Choroid plexus epithelial cell (primary cell): ENCODE measurements around the gene UPB1.

Source experiments
- DNase-seq: peaks from one replicate; pipeline ENCODE4 v3.0.0-alpha.2; 2010; ENCODE audit warnings: low read depth
- H3K4me3 ChIP-seq: 2 replicates; pipeline ENCODE4 v1.5.1; 2011; ENCODE audit warnings: low read depth, mild to moderate bottlenecking, control low read depth, low read length, moderate library complexity
- TF ChIP-seq, protein P1 (sequence below): conservative IDR thresholded peaks from 2 replicates; pipeline ENCODE4 v1.5.1; 2011; ENCODE audit warnings: low read depth, mild to moderate bottlenecking, control low read depth, inconsistent platforms, low read length, moderate library complexity

Gene UPB1

DNA sequence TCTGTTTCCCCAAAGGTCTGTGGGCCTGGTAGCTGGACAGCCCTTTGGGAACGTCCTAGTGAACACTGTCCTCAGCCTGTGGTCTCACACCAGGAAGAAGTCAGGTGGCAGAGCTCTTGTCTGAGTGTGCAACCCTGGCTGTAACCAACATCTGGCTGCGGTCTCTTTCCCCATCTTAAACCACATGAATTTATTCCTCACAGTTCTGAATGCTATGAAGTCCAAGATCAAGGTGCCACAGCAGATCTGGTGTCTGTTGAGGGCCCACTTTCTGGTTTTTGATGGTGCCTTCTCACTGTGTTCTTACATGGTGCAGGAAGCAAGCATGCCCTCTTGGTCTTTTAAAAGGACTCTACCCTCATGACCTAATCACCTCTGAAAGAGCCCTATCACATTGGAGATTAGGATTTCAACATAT is 2.7 kb downstream of the UPB1 start:
- TF ChIP-seq, protein P1, sequence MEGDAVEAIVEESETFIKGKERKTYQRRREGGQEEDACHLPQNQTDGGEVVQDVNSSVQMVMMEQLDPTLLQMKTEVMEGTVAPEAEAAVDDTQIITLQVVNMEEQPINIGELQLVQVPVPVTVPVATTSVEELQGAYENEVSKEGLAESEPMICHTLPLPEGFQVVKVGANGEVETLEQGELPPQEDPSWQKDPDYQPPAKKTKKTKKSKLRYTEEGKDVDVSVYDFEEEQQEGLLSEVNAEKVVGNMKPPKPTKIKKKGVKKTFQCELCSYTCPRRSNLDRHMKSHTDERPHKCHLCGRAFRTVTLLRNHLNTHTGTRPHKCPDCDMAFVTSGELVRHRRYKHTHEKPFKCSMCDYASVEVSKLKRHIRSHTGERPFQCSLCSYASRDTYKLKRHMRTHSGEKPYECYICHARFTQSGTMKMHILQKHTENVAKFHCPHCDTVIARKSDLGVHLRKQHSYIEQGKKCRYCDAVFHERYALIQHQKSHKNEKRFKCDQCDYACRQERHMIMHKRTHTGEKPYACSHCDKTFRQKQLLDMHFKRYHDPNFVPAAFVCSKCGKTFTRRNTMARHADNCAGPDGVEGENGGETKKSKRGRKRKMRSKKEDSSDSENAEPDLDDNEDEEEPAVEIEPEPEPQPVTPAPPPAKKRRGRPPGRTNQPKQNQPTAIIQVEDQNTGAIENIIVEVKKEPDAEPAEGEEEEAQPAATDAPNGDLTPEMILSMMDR = no peak
- DNase-seq = no peak
- no peak overlapping the region for H3K4me3 ChIP-seq

DNA sequence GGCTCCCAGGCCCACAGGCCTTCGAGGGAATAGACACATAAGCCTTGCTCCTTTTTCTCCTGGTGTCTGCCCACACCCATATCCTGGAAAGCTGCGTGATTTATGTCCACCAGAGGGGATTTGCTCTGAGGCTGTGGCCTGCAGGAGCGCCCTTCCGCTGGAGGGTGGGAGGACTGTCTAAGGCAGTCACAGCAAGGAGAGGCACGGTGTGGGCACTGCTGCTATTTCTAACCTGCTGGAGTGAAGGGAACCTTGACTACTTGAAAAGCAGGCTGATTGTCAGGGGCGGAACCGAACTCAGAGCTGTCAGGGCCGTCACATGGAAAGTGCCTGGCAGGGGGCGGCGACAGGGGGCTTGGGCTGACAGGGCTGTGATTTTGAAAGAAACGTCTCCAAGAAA is 3.7 kb downstream of the UPB1 start:
- no peak for DNase-seq
- no peak overlapping the region for H3K4me3 ChIP-seq
- TF ChIP-seq, protein P1 = no peak

DNA sequence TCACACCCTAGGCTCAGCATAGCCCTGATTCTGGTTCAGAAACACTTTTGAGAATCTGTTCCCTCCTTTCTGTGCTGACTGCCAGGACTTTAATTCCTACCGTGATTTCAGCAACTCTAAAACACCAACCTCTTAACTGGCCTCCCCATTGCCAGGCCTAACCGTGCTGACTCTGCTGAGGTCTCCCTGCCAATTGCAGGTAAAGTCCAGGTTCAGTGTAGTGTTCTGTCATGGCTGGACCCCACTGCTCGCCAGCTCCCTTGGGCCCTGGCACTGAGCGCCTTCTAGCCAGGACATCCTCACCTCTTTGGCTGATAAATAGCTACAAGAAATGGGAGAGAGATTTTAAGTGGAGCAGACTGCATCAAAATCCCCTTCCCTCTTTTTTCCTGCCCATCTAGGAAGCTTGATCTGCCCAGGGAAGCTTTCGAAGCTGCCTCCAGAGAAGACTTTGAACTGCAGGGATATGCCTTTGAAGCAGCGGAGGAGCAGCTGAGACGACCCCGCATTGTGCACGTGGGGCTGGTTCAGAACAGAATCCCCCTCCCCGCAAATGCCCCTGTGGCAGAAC is 4.7 kb downstream of the UPB1 start:
- DNase-seq = no peak
- H3K4me3 ChIP-seq = no peak overlapping the region
- TF ChIP-seq, protein P1 = no peak

DNA sequence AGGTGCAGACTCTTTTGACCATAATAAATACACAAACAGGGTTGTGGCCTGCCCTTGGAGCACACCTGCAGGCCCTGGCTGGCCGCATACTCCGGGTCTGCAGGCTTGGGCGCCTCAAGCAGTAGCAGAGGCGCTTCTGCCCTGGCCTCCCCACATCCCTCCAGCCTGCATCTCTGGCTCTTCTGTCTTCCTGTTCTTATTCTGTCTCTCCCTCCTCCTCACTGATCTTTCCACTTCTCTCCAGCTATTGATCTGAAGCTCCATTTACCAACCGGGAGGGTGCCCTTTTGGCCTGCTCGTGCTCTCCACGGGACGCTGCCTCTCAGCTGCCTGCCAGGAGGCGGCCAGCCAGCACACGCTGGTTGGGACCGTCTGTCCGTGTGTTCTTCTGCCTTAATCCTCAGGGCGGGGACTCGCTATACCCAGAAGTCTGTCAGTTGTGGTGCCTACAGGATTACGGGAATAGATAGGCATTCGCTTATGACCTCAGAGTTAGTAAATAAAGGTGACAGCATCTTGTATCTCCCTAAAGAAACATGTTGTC is 5.2 kb downstream of the UPB1 start:
- no peak overlapping the region for H3K4me3 ChIP-seq
- TF ChIP-seq, protein P1 = no peak
- no peak for DNase-seq

DNA sequence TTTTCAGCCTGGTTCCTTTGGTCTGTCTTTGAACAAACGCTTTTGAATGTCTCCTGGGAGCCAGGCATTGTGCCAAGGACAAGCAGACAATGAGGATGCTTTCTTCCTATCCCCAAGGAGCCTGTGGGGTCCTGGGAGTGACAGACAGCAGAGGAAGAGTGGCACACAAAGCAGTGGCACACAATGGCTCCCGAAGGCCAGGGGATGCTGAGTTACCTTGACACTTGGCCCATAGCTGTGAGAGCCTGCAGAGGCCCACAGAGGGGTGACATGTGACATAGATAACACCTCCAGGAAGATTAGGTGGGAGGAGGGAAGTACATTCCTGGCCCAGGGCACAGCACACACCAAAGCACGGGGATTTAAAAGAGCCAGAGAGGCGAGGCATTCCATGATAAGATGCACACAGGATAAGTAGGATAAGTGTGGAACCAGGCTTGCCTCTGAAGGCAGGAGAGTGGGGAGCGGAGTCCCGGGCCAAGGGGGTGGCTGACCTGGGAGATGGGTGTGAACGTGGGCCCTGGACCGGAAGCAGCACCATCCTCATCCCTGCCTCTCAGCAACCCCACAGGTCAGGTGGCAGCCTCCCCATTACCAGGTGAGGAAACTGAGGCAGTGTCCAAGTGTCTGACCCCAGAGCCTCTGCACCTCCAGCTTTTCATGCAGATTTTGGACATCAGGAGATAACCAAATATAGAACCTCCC is 6.3 kb downstream of the UPB1 start:
- no peak overlapping the region for H3K4me3 ChIP-seq
- TF ChIP-seq, protein P1 = no peak

DNA sequence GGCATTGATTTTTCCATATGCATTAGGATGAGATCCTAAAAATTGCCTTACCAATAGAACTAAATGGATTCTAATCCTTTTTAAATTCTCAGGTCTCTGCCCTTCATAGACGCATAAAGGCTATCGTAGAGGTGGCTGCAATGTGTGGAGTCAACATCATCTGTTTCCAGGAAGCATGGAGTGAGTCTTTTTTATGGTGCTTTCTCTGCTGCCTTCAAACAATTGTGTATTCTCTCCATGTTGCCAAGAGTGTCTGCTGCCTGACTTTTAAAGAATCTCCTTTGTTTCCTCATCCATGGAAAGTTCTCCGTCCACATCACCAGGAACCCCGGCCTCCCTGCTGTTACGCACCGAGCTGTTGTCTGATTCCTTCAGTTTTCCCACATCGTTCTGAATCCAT is 6.9 kb downstream of the UPB1 start:
- H3K4me3 ChIP-seq = no peak overlapping the region
- TF ChIP-seq, protein P1 = no peak
- no peak for DNase-seq

More for the DNA sequence above, 6.3 kb downstream of the UPB1 start:
- no peak for DNase-seq
